Effector memory CD8-positive, alpha-beta T cell (primary cell): ENCODE results near the gene DAGLB.
"Not testable (repeated sequence)": the region's sequence is repeated elsewhere in the genome, so short reads cannot be mapped to it uniquely, and the experiment has no call there.

Experiments
- ATAC-seq: fragments of 150-1000 bp; cut with Tn5 transposase; replicated peaks from 2 replicates; pipeline ENCODE4 v1.10.0; 2021; ENCODE audit warnings: mild to moderate bottlenecking, moderate library complexity
- DNase-seq, 3 experiments: peaks; one replicate each; pipeline ENCODE4 v3.0.0; 2021
- H3K27ac Mint-ChIP-seq, 2 donors: one replicate each; pipeline ENCODE4 v1.8.0; 2022; ENCODE audit warnings: mild to moderate bottlenecking in 2 of 2, mixed read lengths in 2 of 2, moderate library complexity in 2 of 2
- H3K27me3 Mint-ChIP-seq, 2 donors: one replicate each; pipeline ENCODE4 v1.8.0; 2022; ENCODE audit warnings: mixed read lengths in 2 of 2
- H3K36me3 Mint-ChIP-seq: one replicate; pipeline ENCODE4 v1.8.0; 2022; ENCODE audit warnings: mild to moderate bottlenecking, moderate library complexity, mixed read lengths; ENCODE audit not compliant: insufficient read depth
- H3K4me1 Mint-ChIP-seq, 2 donors: one replicate each; pipeline ENCODE4 v1.8.0; 2022; ENCODE audit warnings: low read depth in 2 of 2, mixed read lengths in 2 of 2
- H3K4me3 Mint-ChIP-seq, 2 donors: one replicate each; pipeline ENCODE4 v1.8.0; 2022; ENCODE audit warnings: mild to moderate bottlenecking in 2 of 2, mixed read lengths in 2 of 2, moderate library complexity in 2 of 2
- H3K9me3 Mint-ChIP-seq, 2 donors: one replicate each; pipeline ENCODE4 v1.8.0; 2022; ENCODE audit warnings: mixed read lengths in 2 of 2

Gene DAGLB

GRCh38 chr7:6480323-6480660 lies 32.5 kb upstream of the DAGLB start:
- Mint-ChIP-seq H3K9me3 (no peaks in the 10 kb centered on the region), H3K36me3 (peaks cover 17% of the 10 kb centered on the region), H3K4me3 (peak overlapping the region; percentile 14 to 92), H3K4me1 (peaks cover 53 to 73% of the 10 kb centered on the region in 2 donors), H3K27ac (peak overlapping the region in 1 of 2 donors; percentile 93), H3K27me3 (no peaks in the 10 kb centered on the region)
- ATAC-seq (no peak), DNase-seq (no peak)

DNA sequence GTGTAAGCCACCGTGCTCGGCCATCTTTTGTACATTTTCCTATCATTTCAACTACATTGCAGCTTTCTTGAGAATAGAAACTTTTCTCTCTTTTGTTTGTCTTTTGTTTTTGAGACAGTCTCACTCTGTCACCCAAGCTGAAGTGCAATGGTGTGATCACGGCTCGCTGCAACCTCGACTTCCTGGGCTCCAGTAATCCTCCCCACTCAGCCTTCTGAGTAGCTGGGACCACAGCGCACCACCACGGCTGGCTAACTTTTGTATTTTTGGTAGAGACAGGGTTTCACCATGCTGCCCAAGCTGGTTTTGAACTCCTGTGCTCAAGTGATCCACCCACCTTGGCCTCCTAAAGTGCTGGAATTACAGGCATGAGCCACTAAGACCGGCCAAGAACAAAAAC lies 31.3 kb upstream of the DAGLB start:
- DNase-seq (peak in 1 of 3 experiments; percentile 29), ATAC-seq (no peak)
- Mint-ChIP-seq H3K27me3 (no peaks in the 10 kb centered on the region), H3K9me3 (no peaks in the 10 kb centered on the region), H3K4me1 (peaks cover 60 to 76% of the 10 kb centered on the region in 2 donors), H3K4me3 (peak overlapping the region; percentile 50 to 69), H3K36me3 (peaks cover 20% of the 10 kb centered on the region), H3K27ac (peak overlapping the region; percentile 83 to 93)

DNA sequence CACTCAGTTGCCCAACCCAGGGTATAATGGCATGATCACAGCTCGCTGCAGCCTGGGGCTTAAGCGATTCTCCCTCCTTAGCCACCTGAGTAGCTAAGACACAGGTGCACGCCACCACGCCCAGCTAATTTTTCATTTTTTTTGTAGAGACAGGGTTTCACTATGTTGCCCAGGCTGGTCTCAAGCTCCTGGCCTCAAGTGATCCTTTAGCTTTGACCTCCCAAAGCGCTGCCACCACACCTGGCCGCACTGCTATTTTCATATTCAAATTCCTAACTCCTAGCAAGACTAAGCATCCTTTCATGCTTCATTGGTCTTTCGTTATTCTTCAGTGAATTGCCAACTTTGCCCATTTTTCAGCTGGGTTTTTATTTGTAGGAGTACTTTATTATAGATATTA lies 30.4 kb upstream of the DAGLB start:
- Mint-ChIP-seq H3K9me3 (no peaks in the 10 kb centered on the region), H3K4me3 (peak overlapping the region in 1 of 2 donors; percentile 69), H3K4me1 (peaks cover 61 to 78% of the 10 kb centered on the region in 2 donors), H3K27me3 (no peaks in the 10 kb centered on the region), H3K36me3 (peaks cover 22% of the 10 kb centered on the region), H3K27ac (peak overlapping the region in 1 of 2 donors; percentile 93)
- DNase-seq (no peak), ATAC-seq (no peak)

DNA sequence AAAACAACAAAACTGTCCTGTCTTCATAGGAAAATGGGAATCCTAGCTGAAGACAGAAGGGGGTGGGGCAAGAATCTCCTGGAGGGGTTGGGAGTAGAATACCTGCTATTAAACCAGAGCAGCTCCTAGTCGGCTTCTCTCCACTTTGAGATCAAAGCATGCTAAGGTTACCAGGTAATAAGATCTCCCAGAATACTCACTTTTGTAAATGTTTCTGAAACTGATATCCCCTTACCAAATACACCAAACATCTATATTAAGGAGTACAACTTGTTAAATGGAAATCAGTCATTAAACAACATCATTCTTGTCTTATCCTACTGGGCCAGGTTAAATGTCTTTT lies 29.5 kb upstream of the DAGLB start:
- Mint-ChIP-seq H3K27ac (peak overlapping the region in 1 of 2 donors; percentile 82), H3K27me3 (no peaks in the 10 kb centered on the region), H3K4me1 (peaks cover 57 to 71% of the 10 kb centered on the region in 2 donors), H3K4me3 (peak overlapping the region in 1 of 2 donors; percentile 8), H3K9me3 (no peaks in the 10 kb centered on the region), H3K36me3 (peaks cover 24% of the 10 kb centered on the region)
- ATAC-seq (no peak), DNase-seq (no peak)

DNA sequence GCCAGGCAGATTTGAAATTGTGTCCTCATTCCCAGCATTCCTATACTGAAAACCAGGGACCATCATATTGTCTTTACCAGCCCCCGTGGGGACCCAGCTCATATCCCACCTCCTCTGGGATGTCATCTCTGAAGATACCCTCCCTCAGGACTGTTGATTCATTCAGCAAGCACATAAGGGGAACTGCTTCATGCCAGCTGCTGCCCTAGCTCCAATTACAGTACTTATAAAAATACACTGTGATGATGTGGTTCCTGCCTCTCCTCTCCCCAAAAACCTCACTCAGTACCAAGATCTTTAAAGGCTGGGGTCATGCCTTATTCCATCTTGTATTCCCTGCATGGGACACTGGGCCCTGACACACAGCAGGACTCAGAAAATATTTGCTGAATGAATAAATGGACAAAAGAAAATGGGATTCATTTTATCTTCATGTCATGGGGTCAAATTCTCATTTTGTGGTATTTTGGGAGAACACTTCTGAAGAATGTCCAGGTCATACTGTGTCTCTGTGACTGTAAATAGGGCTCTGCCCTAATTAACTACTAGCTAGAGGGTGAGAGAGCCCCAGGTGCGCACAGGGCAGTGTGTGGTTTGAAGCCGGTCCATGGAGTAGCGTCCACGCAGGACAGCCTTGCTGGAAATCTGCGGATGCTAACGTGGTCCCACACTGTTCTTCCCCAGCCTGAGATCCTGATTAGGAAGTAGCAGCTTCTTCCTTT lies 29.0 kb upstream of the DAGLB start:
- Mint-ChIP-seq H3K9me3 (no peaks in the 10 kb centered on the region), H3K27ac (peak overlapping the region; percentile 35 to 82), H3K4me1 (peaks cover 55 to 70% of the 10 kb centered on the region in 2 donors), H3K4me3 (no peak overlapping the region), H3K36me3 (peaks cover 29% of the 10 kb centered on the region), H3K27me3 (no peaks in the 10 kb centered on the region)
- ATAC-seq (no peak), DNase-seq (no peak)

DNA sequence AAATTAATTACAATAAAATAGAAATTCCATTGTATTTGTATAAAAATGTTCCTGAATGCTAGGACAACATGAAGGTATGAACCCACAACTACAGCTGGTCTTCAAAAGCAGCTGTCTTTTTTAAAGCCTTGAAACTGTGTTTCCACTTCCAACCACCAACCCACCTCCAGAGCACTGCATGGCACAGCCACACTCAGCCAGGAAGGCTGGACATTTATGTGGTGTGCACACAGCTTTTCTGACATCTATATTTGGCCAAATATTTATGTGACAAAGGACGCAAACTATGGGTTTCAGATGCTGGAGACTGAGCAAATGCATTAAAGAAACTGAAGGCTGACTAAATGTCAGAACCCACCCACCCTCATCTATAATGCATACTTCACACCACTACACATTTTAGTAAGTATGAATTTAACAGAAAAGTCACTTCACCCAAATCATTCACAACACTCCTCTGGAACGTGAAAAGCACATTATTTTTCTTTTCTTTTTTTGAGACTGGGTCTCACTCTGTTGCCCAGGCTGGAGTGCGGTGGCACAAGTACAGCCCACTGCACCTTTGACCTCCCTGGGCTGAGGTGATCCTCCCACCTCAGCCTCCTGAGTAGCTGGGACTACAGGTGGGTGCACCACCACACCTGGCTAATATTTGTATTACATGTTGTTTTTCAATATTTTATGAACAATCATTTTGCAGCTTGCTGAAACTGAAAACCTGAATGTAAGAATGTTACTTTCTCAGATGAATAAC lies 27.9 kb upstream of the DAGLB start:
- no peak overlapping the region for H3K4me3 Mint-ChIP-seq
- DNase-seq (no peak), ATAC-seq (peak; percentile 45)
- peaks cover 27% of the 10 kb centered on the region for H3K36me3 Mint-ChIP-seq
- peak overlapping the region; percentile 35 to 57 for H3K27ac Mint-ChIP-seq
- no peaks in the 10 kb centered on the region for H3K9me3 Mint-ChIP-seq
- peaks cover 44 to 58% of the 10 kb centered on the region in 2 donors for H3K4me1 Mint-ChIP-seq
- no peaks in the 10 kb centered on the region for H3K27me3 Mint-ChIP-seq

- Mint-ChIP-seq H3K9me3 (no peaks in the 10 kb centered on the region), H3K27ac (peak overlapping the region in 1 of 2 donors; percentile 57), H3K27me3 (no peaks in the 10 kb centered on the region), H3K36me3 (peaks cover 75% of the 10 kb centered on the region), H3K4me1 (no peaks in the 10 kb centered on the region), H3K4me3 (no peak overlapping the region)
- ATAC-seq: no peak
- no peak for DNase-seq
Observed at GRCh38 chr7:6465862-6466261, 18.1 kb upstream of the DAGLB start.

DNA sequence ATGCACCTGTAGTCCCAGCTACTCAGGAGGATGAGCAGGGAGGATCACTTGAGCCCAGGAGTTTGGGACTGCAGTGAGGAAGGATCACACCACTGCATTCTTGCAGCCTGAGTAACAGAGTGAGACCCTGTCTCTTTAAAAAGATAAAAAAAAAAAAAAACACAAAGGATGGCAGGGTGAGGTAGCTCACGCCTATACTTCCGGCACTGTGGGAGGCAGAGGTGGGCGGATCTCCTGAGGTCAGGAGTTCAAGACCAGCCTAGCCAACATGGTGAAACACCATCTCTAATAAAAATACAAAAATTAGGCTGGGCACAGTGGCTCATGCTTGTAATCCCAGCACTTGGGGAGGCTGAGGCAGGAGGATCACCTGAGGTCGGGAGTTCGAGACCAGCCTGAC lies 15.9 kb upstream of the DAGLB start:
- H3K36me3 Mint-ChIP-seq: peaks cover 54% of the 10 kb centered on the region
- not testable (repeated sequence) for ATAC-seq, H3K9me3 Mint-ChIP-seq

GRCh38 chr7:6461946-6462550 lies 14.3 kb upstream of the DAGLB start:
- H3K4me1 Mint-ChIP-seq: no peaks in the 10 kb centered on the region
- no peaks in the 10 kb centered on the region for H3K9me3 Mint-ChIP-seq
- H3K27me3 Mint-ChIP-seq: no peaks in the 10 kb centered on the region
- no peak for DNase-seq
- peaks cover 41% of the 10 kb centered on the region for H3K36me3 Mint-ChIP-seq
- H3K4me3 Mint-ChIP-seq: no peak overlapping the region
- H3K27ac Mint-ChIP-seq: peak overlapping the region in 1 of 2 donors; percentile 80
- no peak for ATAC-seq

More for the DNA sequence above, 15.9 kb upstream of the DAGLB start:
- not testable (repeated sequence) for DNase-seq, H3K27me3 Mint-ChIP-seq, H3K4me1 Mint-ChIP-seq, H3K4me3 Mint-ChIP-seq
- H3K27ac Mint-ChIP-seq: peak overlapping the region in 1 of 2 donors; percentile 44

GRCh38 chr7:6460990-6461584 lies 13.3 kb upstream of the DAGLB start:
- Mint-ChIP-seq H3K9me3 (no peaks in the 10 kb centered on the region), H3K27ac (peak overlapping the region in 1 of 2 donors; percentile 80), H3K27me3 (no peaks in the 10 kb centered on the region), H3K36me3 (peaks cover 34% of the 10 kb centered on the region), H3K4me1 (no peaks in the 10 kb centered on the region), H3K4me3 (no peak overlapping the region)
- DNase-seq (no peak), ATAC-seq (no peak)

DNA sequence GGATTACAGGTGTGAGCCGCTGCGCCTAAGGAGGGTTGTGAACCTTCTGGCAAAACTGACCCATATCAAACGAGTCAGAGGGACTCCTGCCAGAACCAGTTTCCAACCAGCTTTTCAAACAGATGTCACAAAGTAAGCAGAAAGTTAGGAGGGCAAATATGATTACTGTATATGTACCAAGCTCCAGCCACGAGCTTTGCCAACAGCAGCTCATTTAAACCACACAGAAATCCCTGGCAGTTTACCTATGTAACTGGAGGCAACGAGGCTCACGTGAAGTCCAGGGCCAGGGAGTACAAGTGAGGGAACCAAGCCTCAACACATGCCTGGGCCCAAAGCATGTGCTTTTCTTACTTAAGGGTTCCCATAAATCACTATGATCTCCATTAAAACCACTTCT lies 12.5 kb upstream of the DAGLB start:
- Mint-ChIP-seq H3K4me3 (no peak overlapping the region), H3K9me3 (no peaks in the 10 kb centered on the region), H3K36me3 (peaks cover 29% of the 10 kb centered on the region), H3K27me3 (no peaks in the 10 kb centered on the region), H3K4me1 (no peaks in the 10 kb centered on the region), H3K27ac (peak overlapping the region in 1 of 2 donors; percentile 59)
- no peak for ATAC-seq
- DNase-seq: no peak

DNA sequence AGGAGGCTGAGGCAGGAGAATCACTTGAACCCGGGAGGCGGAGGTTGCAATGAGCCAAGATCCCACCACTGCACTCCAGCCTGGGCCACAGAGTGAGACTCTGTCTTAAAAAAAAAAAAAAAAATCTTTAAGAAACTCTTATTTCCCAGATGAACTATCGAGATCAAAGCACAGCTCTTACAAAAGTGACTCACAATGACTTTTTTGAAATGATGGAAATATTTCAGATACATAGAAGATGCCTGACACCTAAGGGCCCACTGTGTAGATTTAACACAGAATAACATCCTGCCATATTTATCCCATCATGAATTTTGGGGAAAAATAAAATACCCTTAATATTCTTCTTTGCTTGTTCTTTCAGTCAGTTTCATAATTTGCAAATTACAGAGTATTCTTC lies 10.9 kb upstream of the DAGLB start:
- H3K27ac Mint-ChIP-seq: peak overlapping the region in 1 of 2 donors; percentile 41
- H3K4me3 Mint-ChIP-seq, ATAC-seq, DNase-seq, H3K27me3 Mint-ChIP-seq, H3K9me3 Mint-ChIP-seq, H3K4me1 Mint-ChIP-seq: not testable (repeated sequence)
- peaks cover 15% of the 10 kb centered on the region for H3K36me3 Mint-ChIP-seq

DNA sequence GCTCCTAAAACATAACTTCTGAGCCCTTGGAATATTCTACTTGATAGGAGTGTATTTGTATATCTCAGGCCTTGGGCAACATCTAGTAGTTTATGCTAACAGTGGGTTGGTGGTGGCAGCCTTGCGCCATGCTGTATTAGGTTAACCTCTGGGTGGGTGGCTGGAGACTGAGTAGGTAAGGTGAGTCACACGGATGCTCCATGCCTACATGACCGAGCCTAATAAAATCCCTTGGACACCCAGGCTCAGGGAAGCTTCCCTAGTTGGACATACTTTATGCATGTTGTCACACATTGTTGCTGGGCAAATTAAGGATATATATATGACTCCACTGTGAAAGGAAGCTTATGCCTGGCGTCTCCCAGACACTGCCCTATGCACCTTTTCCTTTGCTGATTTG lies 6.0 kb upstream of the DAGLB start:
- Mint-ChIP-seq H3K4me3 (no peak overlapping the region), H3K4me1 (peaks cover 0 to 1% of the 10 kb centered on the region in 2 donors), H3K9me3 (no peaks in the 10 kb centered on the region), H3K27me3 (no peaks in the 10 kb centered on the region), H3K27ac (no peak overlapping the region), H3K36me3 (peaks cover 6% of the 10 kb centered on the region)
- ATAC-seq (no peak), DNase-seq (no peak)
